Skeletal muscle satellite cell (primary cell): Measurements from ENCODE around the gene BICDL1.

Source experiments
- H3K27me3 ChIP-seq: 2 replicates; pipeline ENCODE4 v1.7.0; 2013; ENCODE audit warnings: low read length; ENCODE audit not compliant: control insufficient read depth, insufficient read depth
- H3K36me3 ChIP-seq: 2 replicates; pipeline ENCODE4 v1.7.0; 2013; ENCODE audit warnings: mild to moderate bottlenecking, control low read depth, low read length; ENCODE audit not compliant: insufficient read depth
- H3K4me1 ChIP-seq: 2 replicates; pipeline ENCODE4 v1.7.0; 2013; ENCODE audit warnings: low read length; ENCODE audit not compliant: control insufficient read depth, insufficient read depth
- H3K4me2 ChIP-seq: 2 replicates; pipeline ENCODE4 v1.7.0; 2013; ENCODE audit warnings: mild to moderate bottlenecking, low read length
- H3K4me3 ChIP-seq: 2 replicates; pipeline ENCODE4 v1.7.0; 2013; ENCODE audit warnings: low read length
- H3K9ac ChIP-seq: 2 replicates; pipeline ENCODE4 v1.7.0; 2013; ENCODE audit warnings: mild to moderate bottlenecking, low read depth, low read length, moderate library complexity
- H3K9me3 ChIP-seq: replicated peaks from 2 replicates; pipeline ENCODE4 v1.7.0; 2013; ENCODE audit warnings: mild to moderate bottlenecking, control low read depth, low read length

BICDL1 gene

GRCh38 chr12:120099738-120100137 lies 110.7 kb downstream of the BICDL1 start:
- Histone ChIP-seq H3K27me3 (no peaks in the 10 kb centered on the region), H3K4me1 (peaks cover 15% of the 10 kb centered on the region), H3K4me2 (no peak overlapping the region), H3K9ac (no peak overlapping the region), H3K9me3 (no peaks in the 10 kb centered on the region), H3K4me3 (no peak overlapping the region), H3K36me3 (peaks cover 54% of the 10 kb centered on the region)

- Histone ChIP-seq H3K4me2 (peak overlapping the region; percentile 30), H3K36me3 (peaks cover 55% of the 10 kb centered on the region), H3K9ac (no peak overlapping the region)
Observed at GRCh38 chr12:120100630-120101029, 111.6 kb downstream of the BICDL1 start.

GRCh38 chr12:120101182-120101581 lies 112.1 kb downstream of the BICDL1 start:
- peaks cover 53% of the 10 kb centered on the region for H3K36me3 ChIP-seq
- H3K27me3 ChIP-seq = no peaks in the 10 kb centered on the region
- no peak overlapping the region for H3K9ac ChIP-seq
- H3K9me3 ChIP-seq = no peaks in the 10 kb centered on the region
- no peak overlapping the region for H3K4me3 ChIP-seq
- H3K4me2 ChIP-seq = peak overlapping the region; percentile 30
- H3K4me1 ChIP-seq = peaks cover 15% of the 10 kb centered on the region

More at GRCh38 chr12:120100630-120101029, 111.6 kb downstream of the BICDL1 start:
- Histone ChIP-seq H3K27me3 (no peaks in the 10 kb centered on the region), H3K9me3 (no peaks in the 10 kb centered on the region), H3K4me3 (no peak overlapping the region), H3K4me1 (peaks cover 15% of the 10 kb centered on the region)

- no peaks in the 10 kb centered on the region for H3K9me3 ChIP-seq
- H3K36me3 ChIP-seq = peaks cover 50% of the 10 kb centered on the region
- no peak overlapping the region for H3K4me2 ChIP-seq
- peaks cover 15% of the 10 kb centered on the region for H3K4me1 ChIP-seq
- H3K27me3 ChIP-seq = no peaks in the 10 kb centered on the region
- no peak overlapping the region for H3K9ac ChIP-seq
- no peak overlapping the region for H3K4me3 ChIP-seq
Observed at GRCh38 chr12:120101617-120102016, 112.6 kb downstream of the BICDL1 start.

GRCh38 chr12:120102189-120103043 lies 113.4 kb downstream of the BICDL1 start:
- H3K4me3 ChIP-seq = no peak overlapping the region
- peaks cover 46% of the 10 kb centered on the region for H3K36me3 ChIP-seq

GRCh38 chr12:120103044-120103338 lies 114.0 kb downstream of the BICDL1 start:
- no peaks in the 10 kb centered on the region for H3K27me3 ChIP-seq
- H3K9me3 ChIP-seq = no peaks in the 10 kb centered on the region
- H3K4me2 ChIP-seq = no peak overlapping the region
- no peak overlapping the region for H3K4me3 ChIP-seq
- H3K4me1 ChIP-seq = peaks cover 15% of the 10 kb centered on the region
- H3K9ac ChIP-seq = no peak overlapping the region
- H3K36me3 ChIP-seq = peaks cover 49% of the 10 kb centered on the region

More at GRCh38 chr12:120102189-120103043, 113.4 kb downstream of the BICDL1 start:
- no peaks in the 10 kb centered on the region for H3K27me3 ChIP-seq
- H3K4me1 ChIP-seq = peaks cover 15% of the 10 kb centered on the region
- no peaks in the 10 kb centered on the region for H3K9me3 ChIP-seq
- no peak overlapping the region for H3K4me2 ChIP-seq
- no peak overlapping the region for H3K9ac ChIP-seq

GRCh38 chr12:120103371-120103770 lies 114.3 kb downstream of the BICDL1 start:
- Histone ChIP-seq H3K4me1 (peaks cover 15% of the 10 kb centered on the region), H3K36me3 (peaks cover 49% of the 10 kb centered on the region), H3K9me3 (no peaks in the 10 kb centered on the region), H3K9ac (no peak overlapping the region), H3K4me3 (no peak overlapping the region), H3K27me3 (no peaks in the 10 kb centered on the region), H3K4me2 (no peak overlapping the region)

GRCh38 chr12:120106151-120106550 lies 117.1 kb downstream of the BICDL1 start:
- H3K36me3 ChIP-seq = peaks cover 38% of the 10 kb centered on the region
- peaks cover 6% of the 10 kb centered on the region for H3K4me1 ChIP-seq
- no peak overlapping the region for H3K4me2 ChIP-seq

GRCh38 chr12:120109570-120110267 lies 120.7 kb downstream of the BICDL1 start:
- H3K27me3 ChIP-seq = no peaks in the 10 kb centered on the region
- H3K36me3 ChIP-seq = peaks cover 30% of the 10 kb centered on the region
- no peak overlapping the region for H3K4me3 ChIP-seq
- H3K4me1 ChIP-seq = peaks cover 5% of the 10 kb centered on the region
- H3K9ac ChIP-seq = no peak overlapping the region
- H3K9me3 ChIP-seq = no peaks in the 10 kb centered on the region
- H3K4me2 ChIP-seq = no peak overlapping the region

More at GRCh38 chr12:120106151-120106550, 117.1 kb downstream of the BICDL1 start:
- Histone ChIP-seq H3K9me3 (no peaks in the 10 kb centered on the region), H3K4me3 (no peak overlapping the region), H3K27me3 (no peaks in the 10 kb centered on the region), H3K9ac (no peak overlapping the region)

GRCh38 chr12:120110550-120111501 lies 121.8 kb downstream of the BICDL1 start:
- H3K4me1 ChIP-seq = peaks cover 14% of the 10 kb centered on the region
- H3K36me3 ChIP-seq = peaks cover 33% of the 10 kb centered on the region
- H3K9me3 ChIP-seq = no peaks in the 10 kb centered on the region
- no peaks in the 10 kb centered on the region for H3K27me3 ChIP-seq
- no peak overlapping the region for H3K9ac ChIP-seq
- H3K4me2 ChIP-seq = no peak overlapping the region
- H3K4me3 ChIP-seq = no peak overlapping the region

GRCh38 chr12:120115066-120115465 lies 126.0 kb downstream of the BICDL1 start:
- Histone ChIP-seq H3K4me2 (peak overlapping the region; percentile 85), H3K4me3 (peak overlapping the region; percentile 94), H3K9ac (peak overlapping the region; percentile 92), H3K27me3 (no peaks in the 10 kb centered on the region), H3K4me1 (peaks cover 36% of the 10 kb centered on the region), H3K9me3 (no peaks in the 10 kb centered on the region), H3K36me3 (peaks cover 17% of the 10 kb centered on the region)
